WTC11 (cell line): ENCODE results near the gene LRRC8D. TPM values are rescaled to one million over a fixed set of nuclear protein-coding genes. Genes with fewer than 3 reads are reported as not detected.
"Not testable (repeated sequence)": the region's sequence is repeated elsewhere in the genome, so short reads cannot be mapped to it uniquely, and the experiment has no call there.

Source experiments
- ATAC-seq: fragments of 200-7000 bp; cut with Tn5 transposase; 2 replicates; pipeline ENCODE4 v1.10.0; 2021; ENCODE audit warnings: mild to moderate bottlenecking, moderate library complexity
- CTCF ChIA-PET: fragments of 300-600 bp; sonication (Branson Sonifier 250); formaldehyde crosslinking; loops from one replicate; lab custom pipeline; 2021; ENCODE audit warnings: antibody characterized with exemption; lab: Charles Lee
- POLR2A ChIA-PET: fragments of 350-600 bp; sonication (Branson Sonifier 250); formaldehyde crosslinking; loops from one replicate; lab custom pipeline; 2021; ENCODE audit warnings: antibody characterized with exemption; lab: Charles Lee
- DNase-seq: peaks from one replicate; pipeline ENCODE4 v3.0.0; 2021; ENCODE audit warnings: low spot score
- H3K27ac Mint-ChIP-seq: 2 replicates; pipeline ENCODE4 v1.8.0; 2021; ENCODE audit warnings: mixed read lengths
- H3K27me3 Mint-ChIP-seq: 2 replicates; pipeline ENCODE4 v1.8.0; 2021; ENCODE audit warnings: low read depth, mild to moderate bottlenecking, moderate library complexity, mixed read lengths
- H3K36me3 Mint-ChIP-seq: 2 replicates; pipeline ENCODE4 v1.8.0; 2021; ENCODE audit warnings: mixed read lengths
- H3K4me1 Mint-ChIP-seq: 2 replicates; pipeline ENCODE4 v1.8.0; 2022; ENCODE audit warnings: mixed read lengths
- H3K4me3 Mint-ChIP-seq: 2 replicates; pipeline ENCODE4 v1.8.0; 2021; ENCODE audit warnings: mild to moderate bottlenecking, moderate library complexity, mixed read lengths
- H3K9me3 Mint-ChIP-seq: 2 replicates; pipeline ENCODE4 v1.8.0; 2021; ENCODE audit warnings: mixed read lengths
- ARID4B ChIP-seq: sonication (generic); formaldehyde crosslinking; IDR thresholded peaks from 2 replicates; pipeline ENCODE4 v1.8.0; 2023; ENCODE audit warnings: missing genetic modification reagents, mild to moderate bottlenecking, borderline replicate concordance
- CBFB ChIP-seq: sonication (generic); formaldehyde crosslinking; IDR thresholded peaks from 2 replicates; pipeline ENCODE4 v1.8.1; 2022; ENCODE audit warnings: mild to moderate bottlenecking, low read depth, missing genetic modification reagents
- HMGA2 ChIP-seq: fragments of 250-450 bp; sonication (Bioruptor Pico); IDR thresholded peaks from 2 replicates; pipeline ENCODE4 v1.4.0; 2021; ENCODE audit warnings: mild to moderate bottlenecking, moderate library complexity
- KAT7 ChIP-seq: sonication (generic); formaldehyde crosslinking; IDR thresholded peaks from 2 replicates; pipeline ENCODE4 v1.8.1; 2023; ENCODE audit warnings: missing genetic modification reagents, mild to moderate bottlenecking, borderline replicate concordance
- NFYB ChIP-seq: sonication (generic); formaldehyde crosslinking; conservative IDR thresholded peaks from 2 replicates; pipeline ENCODE4 v1.8.0; 2022; ENCODE audit warnings: low read depth, missing genetic modification reagents
- NR3C1 ChIP-seq: sonication (generic); formaldehyde crosslinking; conservative IDR thresholded peaks from 2 replicates; pipeline ENCODE4 v1.8.1; 2023; ENCODE audit warnings: low read depth, mild to moderate bottlenecking, missing genetic modification reagents
- RELA ChIP-seq: sonication (generic); formaldehyde crosslinking; IDR thresholded peaks from 2 replicates; pipeline ENCODE4 v1.8.1; 2022; ENCODE audit warnings: missing genetic modification reagents, mild to moderate bottlenecking, borderline replicate concordance
- SP1 ChIP-seq: sonication (generic); formaldehyde crosslinking; conservative IDR thresholded peaks from 2 replicates; pipeline ENCODE4 v1.8.1; 2022; ENCODE audit warnings: missing genetic modification reagents
- TEAD4 ChIP-seq: sonication (generic); formaldehyde crosslinking; IDR thresholded peaks from 2 replicates; pipeline ENCODE4 v1.8.0; 2022; ENCODE audit warnings: mild to moderate bottlenecking, missing genetic modification reagents
- ZMAT4 ChIP-seq: fragments of 250-450 bp; sonication (Bioruptor Pico); IDR thresholded peaks from 2 replicates; pipeline ENCODE4 v1.9.0; 2021; ENCODE audit warnings: mild to moderate bottlenecking
- ZNF232 ChIP-seq: sonication (generic); formaldehyde crosslinking; IDR thresholded peaks from 2 replicates; pipeline ENCODE4 v1.8.0; 2022; ENCODE audit warnings: mild to moderate bottlenecking, missing genetic modification reagents
- ZNF317 ChIP-seq: sonication (generic); formaldehyde crosslinking; IDR thresholded peaks from 2 replicates; pipeline ENCODE4 v1.8.1; 2023; ENCODE audit warnings: low read depth, mild to moderate bottlenecking, moderate library complexity, missing genetic modification reagents, borderline replicate concordance
- total RNA-seq: library from RNA; stranded (reverse); gene quantifications from 3 replicates; pipeline ENCODE4 v1.2.3, GENCODE V29; 2021
- TF ChIP-seq, protein P1 (sequence below): sonication (generic); formaldehyde crosslinking; IDR thresholded peaks from 2 replicates; pipeline ENCODE4 v1.8.1; 2023; ENCODE audit warnings: mild to moderate bottlenecking, missing genetic modification reagents
- TF ChIP-seq, protein P2 (sequence below): sonication (generic); formaldehyde crosslinking; IDR thresholded peaks from 2 replicates; pipeline ENCODE4 v1.8.1; 2023; ENCODE audit warnings: mild to moderate bottlenecking, missing genetic modification reagents, borderline replicate concordance

Gene LRRC8D
- total RNA-seq, 1 experiment from 2014 or later, result 42.6 TPM

DNA sequence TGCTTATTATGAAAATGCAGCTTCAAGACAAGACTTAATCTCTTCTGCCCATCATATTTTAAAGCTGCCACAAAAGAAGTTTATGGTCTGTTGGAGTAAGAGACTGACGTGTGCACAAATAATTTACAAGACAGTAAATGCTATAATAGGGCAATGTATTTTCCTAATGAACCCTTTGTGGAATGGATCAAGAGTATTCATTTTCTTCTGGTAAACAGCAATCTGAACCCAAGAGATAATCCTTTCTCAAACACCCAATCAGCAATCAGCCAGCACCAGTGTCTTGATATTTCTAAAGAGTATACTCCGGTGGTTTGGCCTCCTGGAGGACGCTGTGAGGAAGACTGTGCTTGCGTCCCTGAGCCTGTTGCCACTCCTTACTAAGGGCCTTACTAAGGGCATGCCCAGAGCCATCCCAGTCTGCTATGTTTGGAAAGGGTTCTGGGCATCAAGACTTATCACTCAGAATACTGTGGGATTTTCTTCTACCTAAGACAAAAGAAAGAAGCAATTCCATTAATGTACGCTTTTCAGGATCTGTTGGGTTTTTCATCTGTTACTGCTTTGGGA, 48.8 kb upstream of the LRRC8D start:
- CTCF ChIA-PET, result interaction anchor here (1.9 kb wide), 1 partner anchor 10 kb away, joined by 8 read pairs; no protein-coding TSS in a partner anchor
- ATAC-seq, result peak; percentile 77
- TF ChIP-seq RELA (no peak), ZNF317 (CRISPR knock-in tag) (no peak), ZNF232 (CRISPR knock-in tag) (no peak), TEAD4 (CRISPR knock-in tag) (no peak), ARID4B (CRISPR knock-in tag) (no peak), NR3C1 (CRISPR knock-in tag) (no peak), ZMAT4 (no peak)
- TF ChIP-seq, protein P1, sequence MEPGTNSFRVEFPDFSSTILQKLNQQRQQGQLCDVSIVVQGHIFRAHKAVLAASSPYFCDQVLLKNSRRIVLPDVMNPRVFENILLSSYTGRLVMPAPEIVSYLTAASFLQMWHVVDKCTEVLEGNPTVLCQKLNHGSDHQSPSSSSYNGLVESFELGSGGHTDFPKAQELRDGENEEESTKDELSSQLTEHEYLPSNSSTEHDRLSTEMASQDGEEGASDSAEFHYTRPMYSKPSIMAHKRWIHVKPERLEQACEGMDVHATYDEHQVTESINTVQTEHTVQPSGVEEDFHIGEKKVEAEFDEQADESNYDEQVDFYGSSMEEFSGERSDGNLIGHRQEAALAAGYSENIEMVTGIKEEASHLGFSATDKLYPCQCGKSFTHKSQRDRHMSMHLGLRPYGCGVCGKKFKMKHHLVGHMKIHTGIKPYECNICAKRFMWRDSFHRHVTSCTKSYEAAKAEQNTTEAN (CRISPR knock-in tag), result no peak

GRCh38 chr1:89776104-89776503, 44.7 kb upstream of the LRRC8D start:
- POLR2A ChIA-PET, CTCF ChIA-PET, H3K4me1 Mint-ChIP-seq, H3K4me3 Mint-ChIP-seq, DNase-seq, H3K36me3 Mint-ChIP-seq, H3K27me3 Mint-ChIP-seq, H3K27ac Mint-ChIP-seq, ATAC-seq, H3K9me3 Mint-ChIP-seq: not testable (repeated sequence)

More for the DNA sequence above, 48.8 kb upstream of the LRRC8D start:
- DNase-seq, result no peak
- no peaks in the 10 kb centered on the region for H3K27me3 Mint-ChIP-seq
- H3K27ac Mint-ChIP-seq, result no peak overlapping the region
- no peaks in the 10 kb centered on the region for H3K4me1 Mint-ChIP-seq
- H3K36me3 Mint-ChIP-seq, result no peaks in the 10 kb centered on the region
- H3K4me3 Mint-ChIP-seq, result no peak overlapping the region
- POLR2A ChIA-PET, result no interaction called here
- H3K9me3 Mint-ChIP-seq, result no peaks in the 10 kb centered on the region

DNA sequence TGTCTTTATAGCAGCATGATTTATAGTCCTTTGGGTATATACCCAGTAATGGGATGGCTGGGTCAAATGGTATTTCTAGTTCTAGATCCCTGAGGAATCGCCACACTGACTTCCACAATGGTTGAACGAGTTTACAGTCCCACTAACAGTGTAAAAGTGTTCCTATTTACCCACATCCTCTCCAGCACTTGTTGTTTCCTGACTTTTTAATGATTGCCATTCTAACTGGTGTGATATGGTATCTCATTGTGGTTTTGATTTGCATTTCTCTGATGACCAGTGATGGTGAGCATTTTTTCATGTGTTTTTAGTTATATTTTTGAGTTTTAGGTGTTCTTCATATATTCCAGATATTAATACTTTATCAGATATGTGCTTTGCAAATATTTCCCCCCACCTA, 43.6 kb upstream of the LRRC8D start:
- POLR2A ChIA-PET, H3K27me3 Mint-ChIP-seq, H3K36me3 Mint-ChIP-seq, H3K9me3 Mint-ChIP-seq, H3K27ac Mint-ChIP-seq, H3K4me3 Mint-ChIP-seq, DNase-seq, CTCF ChIA-PET, ATAC-seq, H3K4me1 Mint-ChIP-seq: not testable (repeated sequence)

GRCh38 chr1:89779151-89779940, 41.5 kb upstream of the LRRC8D start:
- DNase-seq (no peak), ATAC-seq (no peak)
- Mint-ChIP-seq H3K4me3 (no peak overlapping the region), H3K36me3 (no peaks in the 10 kb centered on the region), H3K4me1 (no peaks in the 10 kb centered on the region), H3K27ac (no peak overlapping the region), H3K27me3 (no peaks in the 10 kb centered on the region), H3K9me3 (no peaks in the 10 kb centered on the region)
- POLR2A ChIA-PET, result no interaction called here
- CTCF ChIA-PET, result no interaction called here
- TF ChIP-seq HMGA2 (CRISPR knock-in tag) (no peak), NFYB (CRISPR knock-in tag) (no peak), CBFB (no peak), KAT7 (CRISPR knock-in tag) (no peak), SP1 (CRISPR knock-in tag) (no peak)
- TF ChIP-seq, protein P2, sequence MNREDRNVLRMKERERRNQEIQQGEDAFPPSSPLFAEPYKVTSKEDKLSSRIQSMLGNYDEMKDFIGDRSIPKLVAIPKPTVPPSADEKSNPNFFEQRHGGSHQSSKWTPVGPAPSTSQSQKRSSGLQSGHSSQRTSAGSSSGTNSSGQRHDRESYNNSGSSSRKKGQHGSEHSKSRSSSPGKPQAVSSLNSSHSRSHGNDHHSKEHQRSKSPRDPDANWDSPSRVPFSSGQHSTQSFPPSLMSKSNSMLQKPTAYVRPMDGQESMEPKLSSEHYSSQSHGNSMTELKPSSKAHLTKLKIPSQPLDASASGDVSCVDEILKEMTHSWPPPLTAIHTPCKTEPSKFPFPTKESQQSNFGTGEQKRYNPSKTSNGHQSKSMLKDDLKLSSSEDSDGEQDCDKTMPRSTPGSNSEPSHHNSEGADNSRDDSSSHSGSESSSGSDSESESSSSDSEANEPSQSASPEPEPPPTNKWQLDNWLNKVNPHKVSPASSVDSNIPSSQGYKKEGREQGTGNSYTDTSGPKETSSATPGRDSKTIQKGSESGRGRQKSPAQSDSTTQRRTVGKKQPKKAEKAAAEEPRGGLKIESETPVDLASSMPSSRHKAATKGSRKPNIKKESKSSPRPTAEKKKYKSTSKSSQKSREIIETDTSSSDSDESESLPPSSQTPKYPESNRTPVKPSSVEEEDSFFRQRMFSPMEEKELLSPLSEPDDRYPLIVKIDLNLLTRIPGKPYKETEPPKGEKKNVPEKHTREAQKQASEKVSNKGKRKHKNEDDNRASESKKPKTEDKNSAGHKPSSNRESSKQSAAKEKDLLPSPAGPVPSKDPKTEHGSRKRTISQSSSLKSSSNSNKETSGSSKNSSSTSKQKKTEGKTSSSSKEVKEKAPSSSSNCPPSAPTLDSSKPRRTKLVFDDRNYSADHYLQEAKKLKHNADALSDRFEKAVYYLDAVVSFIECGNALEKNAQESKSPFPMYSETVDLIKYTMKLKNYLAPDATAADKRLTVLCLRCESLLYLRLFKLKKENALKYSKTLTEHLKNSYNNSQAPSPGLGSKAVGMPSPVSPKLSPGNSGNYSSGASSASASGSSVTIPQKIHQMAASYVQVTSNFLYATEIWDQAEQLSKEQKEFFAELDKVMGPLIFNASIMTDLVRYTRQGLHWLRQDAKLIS (CRISPR knock-in tag), result no peak
- TF ChIP-seq, protein P1 (CRISPR knock-in tag), result no peak
